ENCODE results near the gene PLEKHA5. TPM values are rescaled to one million over a fixed set of nuclear protein-coding genes. Genes with fewer than 3 reads are reported as not detected.

The PLEKHA5 gene
- total RNA-seq, 1 donor from 2014 or later = 32.3 TPM

GRCh38 chr12:19095756-19096480 lies 33.6 kb upstream of the PLEKHA5 start:
- Mint-ChIP-seq H3K9me3 (ENCODE audit: unreplicated experiment) (no peaks in the 10 kb centered on the region), H3K27ac (ENCODE audit: unreplicated experiment) (no peak overlapping the region), H3K4me3 (ENCODE audit: unreplicated experiment) (no peak overlapping the region), H3K36me3 (ENCODE audit: unreplicated experiment) (no peaks in the 10 kb centered on the region), H3K4me1 (ENCODE audit: unreplicated experiment) (peaks cover 13% of the 10 kb centered on the region), H3K27me3 (ENCODE audit: unreplicated experiment) (no peaks in the 10 kb centered on the region)
- no peak for TF ChIP-seq CTCF (IDR thresholded peaks at IDR 0.05)
- DNase-seq (ENCODE audit: extremely low spot score, unreplicated experiment) = no peak

GRCh38 chr12:19105463-19105862 lies 24.1 kb upstream of the PLEKHA5 start:
- peaks cover 9% of the 10 kb centered on the region for H3K4me1 Mint-ChIP-seq (ENCODE audit: unreplicated experiment)
- H3K27me3 Mint-ChIP-seq (ENCODE audit: unreplicated experiment) = no peaks in the 10 kb centered on the region
- H3K9me3 Mint-ChIP-seq (ENCODE audit: unreplicated experiment) = no peaks in the 10 kb centered on the region
- DNase-seq (ENCODE audit: extremely low spot score, unreplicated experiment) = no peak
- no peak overlapping the region for H3K27ac Mint-ChIP-seq (ENCODE audit: unreplicated experiment)
- H3K4me3 Mint-ChIP-seq (ENCODE audit: unreplicated experiment) = no peak overlapping the region
- no peak for TF ChIP-seq CTCF (IDR thresholded peaks at IDR 0.05)
- H3K36me3 Mint-ChIP-seq (ENCODE audit: unreplicated experiment) = no peaks in the 10 kb centered on the region

- no peak overlapping the region for H3K4me3 Mint-ChIP-seq (ENCODE audit: unreplicated experiment)
- no peak for DNase-seq (ENCODE audit: extremely low spot score, unreplicated experiment)
- H3K4me1 Mint-ChIP-seq (ENCODE audit: unreplicated experiment) = peaks cover 10% of the 10 kb centered on the region
- H3K9me3 Mint-ChIP-seq (ENCODE audit: unreplicated experiment) = no peaks in the 10 kb centered on the region
- TF ChIP-seq CTCF (IDR thresholded peaks at IDR 0.05) = no peak
- no peaks in the 10 kb centered on the region for H3K36me3 Mint-ChIP-seq (ENCODE audit: unreplicated experiment)
- H3K27ac Mint-ChIP-seq (ENCODE audit: unreplicated experiment) = no peak overlapping the region
- no peaks in the 10 kb centered on the region for H3K27me3 Mint-ChIP-seq (ENCODE audit: unreplicated experiment)
Measured at GRCh38 chr12:19107750-19108149, 21.8 kb upstream of the PLEKHA5 start.

DNA sequence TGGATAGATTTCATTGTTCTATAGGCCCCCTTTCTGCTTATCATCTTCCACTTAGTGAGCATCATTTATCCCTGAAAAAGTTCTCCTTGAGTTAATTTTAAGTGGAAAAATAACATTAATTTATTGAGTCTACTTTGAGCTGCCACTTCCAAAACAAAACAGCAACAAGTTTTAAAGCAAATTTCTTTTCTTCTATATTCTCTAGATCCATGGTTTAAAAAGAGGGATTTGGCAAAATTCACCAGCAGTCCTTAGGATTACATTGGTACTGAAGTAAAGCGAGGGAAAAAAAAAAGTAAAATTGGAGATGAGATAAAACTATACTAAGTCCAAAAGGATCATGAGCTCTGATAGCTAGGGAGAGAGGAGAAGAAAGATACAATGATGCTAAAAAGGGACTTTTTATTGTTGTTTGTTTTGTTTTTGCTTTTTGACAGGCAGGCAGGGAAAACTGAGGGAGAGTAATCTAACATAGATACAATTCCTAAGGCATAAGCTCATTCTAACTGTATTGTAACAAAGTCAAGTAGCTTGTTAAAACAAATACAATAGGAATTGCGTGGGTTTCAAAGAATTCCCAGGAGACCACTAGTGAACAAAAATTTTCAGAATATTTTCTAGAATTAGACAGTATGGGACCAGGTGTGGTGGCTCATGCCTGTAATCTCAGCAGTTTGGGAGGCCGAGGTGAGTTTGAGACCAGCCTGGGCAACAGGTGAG lies 19.2 kb upstream of the PLEKHA5 start:
- Mint-ChIP-seq H3K9me3 (ENCODE audit: unreplicated experiment) (no peaks in the 10 kb centered on the region), H3K36me3 (ENCODE audit: unreplicated experiment) (no peaks in the 10 kb centered on the region), H3K27me3 (ENCODE audit: unreplicated experiment) (no peaks in the 10 kb centered on the region), H3K27ac (ENCODE audit: unreplicated experiment) (no peak overlapping the region), H3K4me3 (ENCODE audit: unreplicated experiment) (no peak overlapping the region), H3K4me1 (ENCODE audit: unreplicated experiment) (peaks cover 10% of the 10 kb centered on the region)
- no peak for TF ChIP-seq CTCF (IDR thresholded peaks at IDR 0.05)
- no peak for DNase-seq (ENCODE audit: extremely low spot score, unreplicated experiment)

DNA sequence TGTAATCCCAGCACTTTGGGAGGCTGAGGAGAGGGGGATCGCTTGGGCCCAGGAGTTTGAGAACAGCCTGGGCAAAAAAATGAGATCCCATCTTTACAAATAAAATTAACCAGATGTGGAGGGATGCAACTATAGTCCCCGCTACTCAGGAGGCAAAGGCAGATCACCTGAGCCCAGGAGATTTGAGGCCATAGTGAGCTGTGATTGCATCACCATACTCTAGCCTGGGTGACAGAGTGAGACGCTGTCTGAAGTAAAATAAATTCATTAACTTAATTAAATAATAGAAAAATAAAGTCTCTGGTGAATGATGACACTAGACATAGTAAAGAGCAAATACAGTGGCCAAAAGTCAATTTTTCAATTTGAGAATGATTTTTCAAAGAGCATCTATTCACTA lies 16.1 kb upstream of the PLEKHA5 start:
- Mint-ChIP-seq H3K4me3 (ENCODE audit: unreplicated experiment) (no peak overlapping the region), H3K4me1 (ENCODE audit: unreplicated experiment) (peaks cover 4% of the 10 kb centered on the region), H3K27me3 (ENCODE audit: unreplicated experiment) (no peaks in the 10 kb centered on the region), H3K27ac (ENCODE audit: unreplicated experiment) (no peak overlapping the region), H3K9me3 (ENCODE audit: unreplicated experiment) (no peaks in the 10 kb centered on the region), H3K36me3 (ENCODE audit: unreplicated experiment) (no peaks in the 10 kb centered on the region)
- no peak for TF ChIP-seq CTCF (IDR thresholded peaks at IDR 0.05)
- DNase-seq (ENCODE audit: extremely low spot score, unreplicated experiment) = no peak

Measured in osteocyte (in vitro differentiated cells).